IMR-90 (cell line): ENCODE results near the gene TRIM40. TPM values are rescaled to one million over a fixed set of nuclear protein-coding genes. Genes with fewer than 3 reads are reported as not detected.

Experiments
- ATAC-seq: fragments of 200-7000 bp; cut with Tn5 transposase; 2 replicates; pipeline ENCODE4 v1.9.1; 2020; ENCODE audit warnings: low read depth, mild to moderate bottlenecking, moderate library complexity
- BruUV-seq: library from RNA; stranded (reverse); fragments of 400-500 nt; replicated peaks from 2 replicates; lab custom pipeline; 2021; lab: Mats Ljungman, UMichigan
- CTCF ChIA-PET: fragments of 300-600 bp; formaldehyde crosslinking; extraction: SDS; loops from one replicate; lab custom pipeline; 2021; ENCODE audit warnings: antibody characterized with exemption; lab: Yijun Ruan, JAX
- POLR2A ChIA-PET: fragments of 300-600 bp; sonication (Branson Sonifier 250); formaldehyde crosslinking; loops from one replicate; lab custom pipeline; 2022; ENCODE audit warnings: antibody characterized with exemption; ENCODE audit not compliant: unreplicated experiment; lab: Charles Lee
- DNase-seq: peaks from one replicate; pipeline ENCODE4 v3.0.0; 2013
- H2AFZ ChIP-seq: replicated peaks from 2 replicates; pipeline ENCODE3; 2013; ENCODE audit warnings: low read length, mild to moderate bottlenecking; ENCODE audit not compliant: poor library complexity
- H2AK5ac ChIP-seq: 2 replicates; pipeline ENCODE4 v1.6.1; 2013; ENCODE audit warnings: low read depth, low read length, inconsistent platforms
- H2AK9ac ChIP-seq: replicated peaks from 2 replicates; pipeline ENCODE3; 2013; ENCODE audit warnings: mild to moderate bottlenecking, low read depth, low read length, moderate library complexity; ENCODE audit not compliant: poor library complexity
- H2BK120ac ChIP-seq: 2 replicates; pipeline ENCODE4 v1.6.1; 2013; ENCODE audit warnings: low read depth, low read length, inconsistent platforms
- H2BK15ac ChIP-seq: 3 replicates; pipeline ENCODE4 v1.6.1; 2013; ENCODE audit warnings: low read depth, low read length, inconsistent platforms
- H2BK20ac ChIP-seq: 2 replicates; pipeline ENCODE4 v1.6.1; 2013; ENCODE audit warnings: low read depth, mild to moderate bottlenecking, inconsistent platforms, low read length, moderate library complexity
- H2BK5ac ChIP-seq: 2 replicates; pipeline ENCODE4 v1.6.1; 2013; ENCODE audit warnings: mild to moderate bottlenecking, low read depth, low read length, inconsistent platforms; ENCODE audit not compliant: poor library complexity, severe bottlenecking
- H3K14ac ChIP-seq: replicated peaks from 2 replicates; pipeline ENCODE4 v1.6.1; 2013; ENCODE audit warnings: low read depth, low read length, inconsistent platforms
- H3K18ac ChIP-seq: 2 replicates; pipeline ENCODE4 v1.6.1; 2013; ENCODE audit warnings: low read depth, low read length, control low read depth
- H3K23ac ChIP-seq: 2 replicates; pipeline ENCODE4 v1.6.1; 2013; ENCODE audit warnings: low read depth, low read length, inconsistent platforms
- H3K27ac ChIP-seq: 2 replicates; pipeline ENCODE4 v1.5.1; 2013; ENCODE audit warnings: mild to moderate bottlenecking, control low read depth, low read length; ENCODE audit not compliant: insufficient read depth
- H3K27me3 ChIP-seq: 2 replicates; pipeline ENCODE4 v1.6.1; 2013; ENCODE audit warnings: low read length; ENCODE audit not compliant: control insufficient read depth, insufficient read depth
- H3K36me3 ChIP-seq: 2 replicates; pipeline ENCODE4 v1.6.1; 2013; ENCODE audit warnings: low read length, mixed read lengths; ENCODE audit not compliant: control insufficient read depth, insufficient read depth
- H3K4ac ChIP-seq: 2 replicates; pipeline ENCODE4 v1.6.1; 2013; ENCODE audit warnings: low read depth, low read length, inconsistent platforms
- H3K4me1 ChIP-seq: 2 replicates; pipeline ENCODE4 v1.6.1; 2013; ENCODE audit warnings: low read length, mixed read lengths; ENCODE audit not compliant: control insufficient read depth, insufficient read depth
- H3K4me2 ChIP-seq: 2 replicates; pipeline ENCODE4 v1.6.1; 2013; ENCODE audit warnings: low read depth, mild to moderate bottlenecking, control low read depth, low read length, moderate library complexity
- H3K4me3 ChIP-seq: 2 replicates; pipeline ENCODE4 v1.5.1; 2013; ENCODE audit warnings: low read depth, mild to moderate bottlenecking, control low read depth, low read length, moderate library complexity; ENCODE audit not compliant: insufficient read depth
- H3K56ac ChIP-seq: 2 replicates; pipeline ENCODE4 v1.6.1; 2013; ENCODE audit warnings: low read length, inconsistent platforms; ENCODE audit not compliant: insufficient read depth; ENCODE audit errors: extremely low read depth
- H3K79me1 ChIP-seq, 2 experiments: 2 replicates each; pipeline ENCODE4 v1.6.1; 2013; ENCODE audit warnings: low read length in 2 of 2, inconsistent platforms in 1 of 2, low read depth in 1 of 2
- H3K9ac ChIP-seq: 2 replicates; pipeline ENCODE4 v1.6.1; 2013; ENCODE audit warnings: low read depth, low read length, control low read depth
- H3K9me1 ChIP-seq: 2 replicates; pipeline ENCODE4 v1.6.1; 2013; ENCODE audit warnings: low read length, inconsistent platforms; ENCODE audit not compliant: insufficient read depth
- H3K9me3 ChIP-seq: 2 replicates; pipeline ENCODE4 v1.6.1; 2013; ENCODE audit warnings: low read length; ENCODE audit not compliant: control insufficient read depth, insufficient read depth
- H4K20me1 ChIP-seq: 2 replicates; pipeline ENCODE4 v1.6.1; 2013; ENCODE audit warnings: low read length, inconsistent platforms; ENCODE audit not compliant: insufficient read depth
- H4K5ac ChIP-seq: 2 replicates; pipeline ENCODE4 v1.6.1; 2013; ENCODE audit warnings: mild to moderate bottlenecking, low read depth, low read length, control low read depth
- H4K8ac ChIP-seq, 2 experiments: 2 replicates each; pipeline ENCODE4 v1.6.1; 2013; ENCODE audit warnings: low read depth in 2 of 2, low read length in 2 of 2, control low read depth in 1 of 2, inconsistent platforms in 1 of 2
- H4K91ac ChIP-seq: 2 replicates; pipeline ENCODE4 v1.6.1; 2013; ENCODE audit warnings: low read depth, low read length, inconsistent platforms; ENCODE audit not compliant: insufficient read depth
- CEBPB ChIP-seq: IDR thresholded peaks from 2 replicates; pipeline ENCODE4 v1.6.1; 2012; ENCODE audit warnings: low read depth, low read length, improper control_type of control experiment
- CHD1 ChIP-seq: IDR thresholded peaks from 2 replicates; pipeline ENCODE4 v1.6.1; 2012; ENCODE audit warnings: low read depth, low read length, improper control_type of control experiment
- MAFK ChIP-seq: IDR thresholded peaks from 2 replicates; pipeline ENCODE4 v1.6.1; 2012; ENCODE audit warnings: low read depth, low read length, improper control_type of control experiment
- MXI1 ChIP-seq: IDR thresholded peaks from 2 replicates; pipeline ENCODE4 v1.6.1; 2012; ENCODE audit warnings: low read depth, mild to moderate bottlenecking, low read length, moderate library complexity, borderline replicate concordance
- NFE2L2 ChIP-seq: fragments of 150-350 bp; IDR thresholded peaks from 2 replicates; pipeline ENCODE4 v1.6.1; 2016; ENCODE audit warnings: low read depth, mild to moderate bottlenecking, low read length
- POLR2A ChIP-seq: IDR thresholded peaks from 2 replicates; pipeline ENCODE4 v1.6.1; 2012; ENCODE audit warnings: mild to moderate bottlenecking, low read depth, low read length
- RAD21 ChIP-seq: IDR thresholded peaks from 2 replicates; pipeline ENCODE4 v1.6.1; 2012; ENCODE audit warnings: low read length, improper control_type of control experiment
- RCOR1 ChIP-seq: IDR thresholded peaks from 2 replicates; pipeline ENCODE4 v1.6.1; 2012; ENCODE audit warnings: mild to moderate bottlenecking, low read length, improper control_type of control experiment; ENCODE audit not compliant: insufficient replicate concordance
- RFX5 ChIP-seq: IDR thresholded peaks from 2 replicates; pipeline ENCODE4 v1.8.0; 2012; ENCODE audit warnings: low read depth, mild to moderate bottlenecking, low read length, moderate library complexity
- SMC3 ChIP-seq: fragments of 150-350 bp; IDR thresholded peaks from 2 replicates; pipeline ENCODE4 v1.6.1; 2016; ENCODE audit warnings: low read depth, mild to moderate bottlenecking, antibody characterized with exemption, low read length, moderate library complexity
- WGBS, 2 experiments: methylation state at CpG; one replicate each; pipeline versions ENCODE4 v1.1.5 to v1.1.7; 2013; ENCODE audit warnings: missing lambda C conversion rate in 2 of 2; ENCODE audit not compliant: insufficient read length in 1 of 2; ENCODE audit errors: extremely low coverage in 2 of 2; 5-methylcytosine and 5-hydroxymethylcytosine counted together
- dilution Hi-C: fragments of 300-500 bp; cut with HindIII; formaldehyde crosslinking; loops from one replicate; pipeline ENCODE4 v1.14.3; 2018; ENCODE audit warnings: low sequenced_read_pairs; ENCODE audit not compliant: unreplicated experiment
- in situ Hi-C: fragments of 300-500 bp; cut with MboI; formaldehyde crosslinking; loops from 3 replicates; pipeline ENCODE4 v1.14.3; 2019; ENCODE audit warnings: low sequenced_read_pairs, inconsistent platforms, mixed read lengths
- intact Hi-C: fragments of 100-400 bp; cut with micrococcal nuclease; formaldehyde crosslinking; loops from 2 replicates; pipeline ENCODE4 v1.10.0; 2022
- polyA plus RNA-seq, 3 experiments: library from polyadenylated mRNA; depleted of rRNA; stranded (reverse); fragments of >200 nt; gene quantifications; 2 replicates each; pipeline ENCODE4 v1.2.3, GENCODE V29; 2012; ENCODE audit warnings: low replicate concordance in 1 of 3
- total RNA-seq: library from RNA; depleted of rRNA; stranded (reverse); fragments of >200 nt; gene quantifications from 2 replicates; pipeline ENCODE4 v1.2.3, GENCODE V29; 2012
- TF ChIP-seq, protein P1 (sequence below): conservative IDR thresholded peaks from 2 replicates; pipeline ENCODE4 v1.5.1; 2012; ENCODE audit warnings: mild to moderate bottlenecking, low read depth, low read length, improper control_type of control experiment
- TF ChIP-seq, protein P2 (sequence below): fragments of 150-350 bp; IDR thresholded peaks from 2 replicates; pipeline ENCODE4 v1.6.1; 2017; ENCODE audit warnings: mild to moderate bottlenecking, antibody characterized with exemption, low read length, low read depth

TRIM40 gene
- total and polyA plus RNA-seq, 2 of the 4 experiments (the other 2 are of a cell fraction), result not detected

DNA sequence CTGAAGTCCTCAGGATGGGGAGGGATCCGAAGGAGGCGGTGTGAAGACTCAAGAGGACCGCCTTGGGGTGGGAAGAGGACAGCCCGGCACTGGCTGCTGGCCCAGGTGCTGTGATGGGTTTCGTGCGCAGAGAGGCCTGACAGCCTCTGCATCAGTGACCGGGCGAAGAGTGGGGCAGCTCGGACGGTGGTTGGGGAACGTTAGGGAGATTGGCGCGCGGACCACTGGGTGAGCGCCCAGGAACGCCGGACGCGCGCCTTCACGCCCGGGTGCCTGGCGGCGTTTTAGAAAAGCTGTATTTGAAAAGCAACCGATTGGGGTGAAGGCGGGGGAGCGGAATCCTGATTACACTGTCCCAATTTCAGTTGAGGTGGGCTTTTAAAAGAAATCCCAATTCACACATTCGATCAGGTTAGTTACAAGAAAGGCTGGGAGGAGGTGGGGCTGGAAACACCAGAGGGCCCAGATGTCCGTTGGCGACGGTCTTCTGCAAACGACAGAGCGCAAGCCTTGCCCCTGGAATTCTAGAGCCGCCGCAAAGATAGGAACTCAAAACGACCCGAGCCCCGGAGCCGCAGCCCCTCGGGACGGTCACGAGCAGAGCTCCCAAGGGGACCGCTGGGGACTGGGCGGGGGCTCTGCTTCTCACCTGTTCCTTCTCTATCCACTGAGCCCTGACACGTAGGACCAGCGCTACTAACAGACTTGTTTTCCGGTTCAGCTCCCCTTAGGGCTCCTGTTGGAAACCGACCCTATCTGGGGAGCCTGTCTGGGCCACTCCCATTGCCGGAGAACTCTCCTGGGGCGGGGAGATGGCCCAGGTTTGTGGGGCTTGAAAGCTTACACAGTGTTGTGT lies 8.5 kb upstream of the TRIM40 start:
- H4K91ac ChIP-seq, result no peak overlapping the region
- H4K5ac ChIP-seq, result no peak overlapping the region
- H3K18ac ChIP-seq, result no peak overlapping the region
- no peaks in the 10 kb centered on the region for H3K36me3 ChIP-seq
- dilution Hi-C loops, result no loop called here
- no peaks in the 10 kb centered on the region for H3K4me1 ChIP-seq
- no peak overlapping the region for H3K14ac ChIP-seq
- no peaks in the 10 kb centered on the region for H4K20me1 ChIP-seq
- no peaks in the 10 kb centered on the region for H3K9me1 ChIP-seq
- no peak overlapping the region for H3K56ac ChIP-seq
- intact Hi-C loops, result no loop called here
- H3K79me1 ChIP-seq, result no peaks in the 10 kb centered on the region
- H2BK120ac ChIP-seq, result no peak overlapping the region
- H3K9ac ChIP-seq, result no peak overlapping the region
- no peak for DNase-seq
- no peak for ATAC-seq
- TF ChIP-seq MXI1 (no peak), MAFK (no peak), POLR2A (no peak), RAD21 (no peak), RCOR1 (no peak), CHD1 (no peak), CEBPB (no peak), SMC3 (no peak), NFE2L2 (no peak), RFX5 (no peak)
- TF ChIP-seq, protein P1, sequence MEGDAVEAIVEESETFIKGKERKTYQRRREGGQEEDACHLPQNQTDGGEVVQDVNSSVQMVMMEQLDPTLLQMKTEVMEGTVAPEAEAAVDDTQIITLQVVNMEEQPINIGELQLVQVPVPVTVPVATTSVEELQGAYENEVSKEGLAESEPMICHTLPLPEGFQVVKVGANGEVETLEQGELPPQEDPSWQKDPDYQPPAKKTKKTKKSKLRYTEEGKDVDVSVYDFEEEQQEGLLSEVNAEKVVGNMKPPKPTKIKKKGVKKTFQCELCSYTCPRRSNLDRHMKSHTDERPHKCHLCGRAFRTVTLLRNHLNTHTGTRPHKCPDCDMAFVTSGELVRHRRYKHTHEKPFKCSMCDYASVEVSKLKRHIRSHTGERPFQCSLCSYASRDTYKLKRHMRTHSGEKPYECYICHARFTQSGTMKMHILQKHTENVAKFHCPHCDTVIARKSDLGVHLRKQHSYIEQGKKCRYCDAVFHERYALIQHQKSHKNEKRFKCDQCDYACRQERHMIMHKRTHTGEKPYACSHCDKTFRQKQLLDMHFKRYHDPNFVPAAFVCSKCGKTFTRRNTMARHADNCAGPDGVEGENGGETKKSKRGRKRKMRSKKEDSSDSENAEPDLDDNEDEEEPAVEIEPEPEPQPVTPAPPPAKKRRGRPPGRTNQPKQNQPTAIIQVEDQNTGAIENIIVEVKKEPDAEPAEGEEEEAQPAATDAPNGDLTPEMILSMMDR, result no peak
- TF ChIP-seq, protein P2, sequence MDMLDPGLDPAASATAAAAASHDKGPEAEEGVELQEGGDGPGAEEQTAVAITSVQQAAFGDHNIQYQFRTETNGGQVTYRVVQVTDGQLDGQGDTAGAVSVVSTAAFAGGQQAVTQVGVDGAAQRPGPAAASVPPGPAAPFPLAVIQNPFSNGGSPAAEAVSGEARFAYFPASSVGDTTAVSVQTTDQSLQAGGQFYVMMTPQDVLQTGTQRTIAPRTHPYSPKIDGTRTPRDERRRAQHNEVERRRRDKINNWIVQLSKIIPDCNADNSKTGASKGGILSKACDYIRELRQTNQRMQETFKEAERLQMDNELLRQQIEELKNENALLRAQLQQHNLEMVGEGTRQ, result no peak
- WGBS, 2 experiments, result 4% methylated on average over 18 of the region's 50 CpGs; no CpG with 5 or more reads in 1 of the 2 experiments
- no peaks in the 10 kb centered on the region for H3K9me3 ChIP-seq
- BruUV-seq, result no TSS peak
- H2AFZ ChIP-seq, result peak overlapping the region; percentile 45
- H2BK20ac ChIP-seq, result no peak overlapping the region
- no peak overlapping the region for H3K4me3 ChIP-seq
- H4K8ac ChIP-seq, result no peak overlapping the region
- in situ Hi-C loops, result no loop called here
- H3K27ac ChIP-seq, result no peak overlapping the region
- no peak overlapping the region for H2BK15ac ChIP-seq
- POLR2A ChIA-PET, result no interaction called here
- H2AK9ac ChIP-seq, result peak overlapping the region; percentile 35
- CTCF ChIA-PET, result interaction anchor here (1.2 kb wide), 1 partner anchor 24 kb away, joined by 3 read pairs; no protein-coding TSS in a partner anchor
- H3K23ac ChIP-seq, result no peak overlapping the region
- no peak overlapping the region for H2AK5ac ChIP-seq
- H3K4me2 ChIP-seq, result no peak overlapping the region
- H3K27me3 ChIP-seq, result peaks cover 53% of the 10 kb centered on the region
- H3K4ac ChIP-seq, result no peak overlapping the region
- no peak overlapping the region for H2BK5ac ChIP-seq
